ENCODE results near the gene FBLIM1.

The FBLIM1 gene

DNA sequence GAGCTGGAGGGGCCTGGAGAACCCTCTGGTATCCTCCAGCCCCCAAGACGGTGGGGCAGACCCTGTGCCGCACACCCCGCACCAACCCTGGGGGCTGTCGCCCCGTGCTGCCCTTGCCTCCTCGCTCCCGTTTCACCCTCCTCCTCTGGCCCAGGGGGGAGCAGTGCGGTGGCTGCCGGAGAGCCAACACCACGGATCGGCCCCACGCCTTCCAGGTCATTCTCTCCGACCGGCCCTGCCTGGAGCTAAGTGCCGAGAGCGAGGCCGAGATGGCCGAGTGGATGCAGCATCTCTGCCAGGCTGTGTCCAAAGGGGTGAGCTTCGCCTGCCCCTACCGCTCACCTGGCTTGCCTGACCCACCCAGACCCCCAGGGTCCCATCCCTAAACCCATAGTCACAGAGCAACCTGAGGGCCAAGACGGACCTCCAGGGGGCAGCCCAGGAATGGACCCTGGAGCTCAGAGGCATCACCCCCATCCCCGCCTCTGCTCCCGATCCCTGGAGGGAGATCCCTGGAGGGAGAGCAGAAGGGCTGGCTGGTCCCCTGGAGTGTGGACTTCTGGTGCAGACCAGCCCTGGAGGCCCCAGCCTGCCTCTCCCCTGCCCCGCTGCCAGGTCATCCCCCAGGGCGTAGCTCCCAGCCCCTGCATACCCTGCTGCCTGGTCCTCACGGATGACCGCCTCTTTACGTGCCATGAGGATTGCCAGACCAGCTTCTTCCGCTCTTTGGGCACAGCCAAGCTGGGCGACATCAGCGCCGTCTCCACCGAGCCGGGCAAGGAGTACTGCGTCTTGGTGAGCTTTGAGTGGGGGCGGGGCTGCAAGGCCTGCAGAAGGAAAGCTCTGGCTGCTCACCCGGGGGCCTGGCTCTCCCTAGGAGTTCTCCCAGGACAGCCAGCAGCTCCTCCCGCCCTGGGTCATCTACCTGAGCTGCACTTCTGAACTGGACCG is 26.6 kb upstream of the FBLIM1 start:
- no peak for DNase-seq

- DNase-seq: no peak
Measured at GRCh38 chr1:15732686-15733081, 25.9 kb upstream of the FBLIM1 start.

- DNase-seq: no peak
Measured at GRCh38 chr1:15733218-15733725, 25.3 kb upstream of the FBLIM1 start.

DNA sequence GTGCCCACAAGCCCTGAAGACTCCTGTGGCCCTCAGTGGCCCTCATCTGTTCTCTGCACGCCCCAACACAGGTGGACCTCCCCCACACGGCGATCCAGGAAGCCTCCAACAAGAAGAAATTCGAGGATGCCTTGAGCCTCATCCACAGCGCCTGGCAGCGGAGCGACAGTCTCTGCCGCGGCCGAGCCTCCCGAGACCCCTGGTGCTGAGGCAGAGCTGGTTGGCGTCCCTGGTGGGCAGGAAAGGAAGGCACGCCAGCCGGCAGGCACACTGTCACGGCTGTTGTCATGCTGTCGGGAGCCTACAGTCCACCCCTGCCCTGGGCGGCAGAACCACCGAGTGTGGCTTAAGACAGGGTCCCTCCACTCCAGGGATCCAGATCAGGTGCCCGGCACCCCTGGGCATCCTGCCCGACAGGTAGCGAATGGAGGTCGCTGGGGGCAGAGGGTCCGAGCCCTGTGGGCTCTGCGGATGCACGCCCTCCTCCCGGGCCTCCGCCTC is 24.8 kb upstream of the FBLIM1 start:
- no peak for DNase-seq

DNA sequence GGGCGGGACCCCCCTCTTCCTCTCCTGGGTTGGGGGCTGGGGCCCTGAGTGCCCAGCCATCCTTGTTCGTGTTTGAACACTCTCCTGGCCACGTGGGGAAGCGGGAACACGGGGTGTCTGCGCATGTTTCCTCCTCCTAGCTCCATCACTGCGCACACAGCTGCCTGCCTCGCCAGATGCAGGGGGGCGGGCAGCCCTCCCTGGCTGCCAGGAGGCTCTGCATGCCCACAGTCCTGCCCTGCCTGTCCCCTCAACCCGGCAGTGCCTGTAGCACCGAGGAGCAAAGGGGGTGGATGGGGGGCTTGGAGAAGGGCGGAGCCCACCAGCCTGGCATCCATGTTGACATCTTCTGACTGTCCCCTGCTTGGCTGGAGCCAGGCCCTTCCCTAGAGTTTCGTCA is 24.3 kb upstream of the FBLIM1 start:
- no peak for DNase-seq

- no peak for DNase-seq
Measured at GRCh38 chr1:15734901-15735300, 23.7 kb upstream of the FBLIM1 start.

GRCh38 chr1:15735304-15736037 is 23.1 kb upstream of the FBLIM1 start:
- no peak for DNase-seq

DNA sequence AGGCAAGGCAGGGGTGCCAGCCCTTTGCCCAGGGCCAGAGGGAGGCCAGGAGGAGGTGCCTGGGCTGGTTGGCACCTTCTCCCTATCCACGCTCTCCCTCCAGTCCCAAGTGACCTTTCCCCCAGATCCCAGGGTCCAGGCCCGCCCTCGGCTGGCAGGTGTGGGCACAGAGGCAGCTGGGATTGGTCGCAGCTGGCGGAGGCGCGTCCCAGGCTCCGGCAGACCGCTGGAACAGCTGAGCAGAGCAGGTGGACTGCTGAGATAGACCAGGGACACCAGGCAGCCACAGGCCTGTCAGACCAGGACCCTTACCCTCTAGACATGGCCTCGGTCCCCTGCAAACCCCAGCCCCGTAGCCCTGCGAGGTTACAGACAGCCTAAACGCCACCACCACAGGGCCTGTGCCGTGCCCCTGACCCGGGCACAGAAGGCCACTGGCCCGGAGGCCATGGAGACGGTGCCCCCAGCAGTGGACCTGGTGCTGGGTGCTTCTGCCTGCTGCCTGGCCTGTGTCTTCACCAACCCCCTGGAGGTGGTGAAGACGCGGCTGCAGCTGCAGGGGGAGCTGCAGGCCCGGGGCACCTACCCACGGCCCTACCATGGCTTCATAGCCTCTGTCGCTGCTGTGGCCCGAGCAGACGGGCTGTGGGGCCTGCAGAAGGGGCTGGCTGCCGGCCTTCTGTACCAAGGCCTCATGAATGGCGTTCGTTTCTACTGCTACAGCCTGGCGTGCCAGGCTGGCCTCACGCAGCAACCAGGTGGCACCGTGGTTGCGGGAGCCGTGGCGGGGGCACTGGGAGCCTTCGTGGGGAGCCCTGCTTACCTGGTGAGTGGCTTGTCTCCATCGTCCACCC is 22.3 kb upstream of the FBLIM1 start, which contains the start of gene SLC25A34:
SLC25A34 (plus strand) TSS at position 221 of the 854 bp plus-strand sequence; CDS start at position 449, 228 bp downstream.
- no peak for DNase-seq

DNA sequence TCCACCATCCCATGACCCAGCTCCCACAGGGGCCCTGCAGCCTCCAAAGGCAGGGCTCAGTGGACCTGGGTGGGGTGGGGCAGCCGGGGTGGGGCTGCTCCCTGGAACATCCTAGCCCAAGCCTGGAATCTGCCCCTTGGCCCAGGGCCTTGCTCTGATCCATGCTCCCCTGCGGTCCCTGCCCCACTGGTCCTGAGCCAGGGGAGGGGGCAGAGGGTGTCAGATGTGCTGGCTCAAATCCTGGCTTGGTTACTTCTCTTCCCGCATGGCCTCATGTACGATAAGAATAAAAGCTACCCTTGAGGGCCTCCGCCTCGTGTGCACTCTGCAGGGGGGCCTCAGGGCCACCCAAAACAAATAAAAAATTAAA is 21.7 kb upstream of the FBLIM1 start:
- no peak for DNase-seq

DNA sequence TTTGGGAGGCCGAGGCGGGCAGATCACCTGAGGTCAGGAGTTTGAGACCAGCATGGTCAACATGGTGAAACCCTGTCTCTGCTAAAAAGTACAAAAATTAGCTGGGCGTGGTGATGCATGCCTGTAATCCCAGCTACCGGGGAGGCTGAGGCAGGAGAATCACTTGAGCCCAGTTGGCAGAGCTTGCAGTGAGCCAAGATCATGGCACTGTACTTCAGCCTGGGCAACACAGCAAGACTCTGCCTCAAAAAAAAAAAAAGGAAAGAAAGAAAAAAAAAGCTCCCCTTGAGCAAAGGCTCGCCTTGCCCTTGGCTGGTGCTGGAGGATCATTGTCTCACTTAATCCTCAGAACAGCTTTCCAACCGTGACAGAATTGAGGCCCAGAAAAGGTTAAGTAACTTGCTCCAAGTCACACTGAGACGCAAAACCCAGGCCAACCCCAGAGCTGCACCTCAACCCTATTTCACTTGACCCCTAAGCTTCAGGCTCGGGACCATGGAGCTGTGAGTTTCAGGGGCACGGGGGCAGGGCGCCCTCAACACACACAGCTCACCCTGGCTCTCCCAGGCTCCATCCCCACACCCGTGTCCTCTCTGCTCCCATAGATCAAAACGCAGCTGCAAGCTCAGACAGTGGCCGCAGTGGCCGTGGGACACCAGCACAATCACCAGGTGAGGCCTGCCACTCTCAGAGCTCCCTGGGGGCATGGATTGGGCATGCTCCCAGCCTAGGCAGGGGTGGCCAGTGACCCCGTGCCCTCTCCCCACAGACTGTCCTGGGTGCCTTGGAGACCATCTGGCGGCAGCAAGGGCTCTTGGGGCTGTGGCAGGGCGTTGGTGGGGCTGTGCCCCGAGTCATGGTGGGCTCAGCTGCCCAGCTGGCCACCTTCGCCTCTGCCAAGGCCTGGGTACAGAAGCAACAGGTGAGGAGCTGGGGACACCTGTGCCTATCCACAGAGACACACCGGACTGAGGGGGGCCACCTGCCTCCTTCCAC is 21.0 kb upstream of the FBLIM1 start:
- no peak for DNase-seq

DNA sequence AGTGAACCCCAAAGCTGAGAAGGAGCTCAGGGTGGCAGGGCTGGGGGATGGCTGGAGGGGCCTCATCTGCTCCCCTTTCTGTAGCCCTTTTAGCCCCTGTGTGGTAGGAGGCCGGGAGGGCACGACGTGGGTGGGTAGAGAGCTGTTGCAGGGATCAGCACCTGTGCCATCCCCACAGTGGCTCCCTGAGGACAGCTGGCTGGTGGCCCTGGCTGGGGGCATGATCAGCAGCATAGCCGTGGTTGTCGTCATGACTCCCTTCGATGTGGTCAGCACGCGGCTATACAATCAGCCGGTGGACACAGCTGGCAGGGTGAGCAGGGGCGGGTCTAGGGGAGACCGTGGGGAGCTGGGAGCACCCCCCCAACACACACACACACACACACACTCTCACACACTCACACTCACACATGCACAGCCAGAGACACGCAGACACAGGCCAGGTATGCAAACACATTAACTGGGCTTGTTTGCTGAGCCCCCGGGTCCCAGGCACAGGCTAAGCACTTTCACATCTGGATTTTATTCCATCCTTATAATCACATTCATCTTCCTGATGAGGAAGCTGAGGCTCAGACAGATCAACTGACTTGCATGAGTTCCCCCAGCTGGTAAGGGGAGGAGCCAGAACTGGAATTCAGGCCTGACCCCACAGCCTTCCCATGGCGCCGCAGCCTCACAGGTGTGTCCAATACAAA is 20.0 kb upstream of the FBLIM1 start:
- no peak for DNase-seq

- no peak for DNase-seq
Measured at GRCh38 chr1:15739259-15739658, 19.3 kb upstream of the FBLIM1 start.

- DNase-seq: no peak
Measured at GRCh38 chr1:15739745-15740144, 18.9 kb upstream of the FBLIM1 start.

- peak; percentile 52 for DNase-seq
Measured at GRCh38 chr1:15740924-15741850, 17.4 kb upstream of the FBLIM1 start.

DNA sequence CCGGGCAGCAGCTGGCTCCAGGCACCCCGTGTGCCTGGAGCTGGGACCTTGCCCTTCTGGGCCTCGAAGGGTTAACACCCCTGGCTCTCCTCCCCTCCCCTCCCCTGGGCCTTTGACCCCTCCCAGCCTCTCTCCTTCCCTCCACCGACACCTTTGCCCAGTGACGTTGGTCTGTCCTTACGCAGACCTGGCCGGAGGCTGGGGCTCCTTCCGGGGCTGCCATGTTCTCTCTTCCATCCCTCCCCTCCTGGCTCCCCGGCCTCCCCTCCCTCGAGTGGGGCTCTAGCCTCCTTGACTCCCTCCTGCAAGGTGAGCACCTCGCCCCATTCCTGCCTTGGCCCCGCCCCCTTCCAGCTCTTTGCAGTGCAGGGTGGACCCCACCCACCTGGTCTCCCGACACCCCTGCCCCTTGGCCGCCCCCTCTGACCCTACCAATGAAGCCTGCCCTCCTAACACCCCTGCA is 16.2 kb upstream of the FBLIM1 start, which contains the start of gene TMEM82:
TMEM82 (plus strand) TSS at position 161 of the 463 bp plus-strand sequence; CDS start at position 222, 61 bp downstream.
- no peak for DNase-seq

- DNase-seq: no peak
Measured at GRCh38 chr1:15744122-15744679, 14.4 kb upstream of the FBLIM1 start.

GRCh38 chr1:15747378-15747777 is 11.2 kb upstream of the FBLIM1 start:
- DNase-seq: no peak

- no peak for DNase-seq
Measured at GRCh38 chr1:15748264-15748663, 10.3 kb upstream of the FBLIM1 start.

Measured in fibroblast of skin of right biceps (primary cell).